ENCODE data around the gene SRPX2.
"Not testable (repeated sequence)": the region's sequence is repeated elsewhere in the genome, so short reads cannot be mapped to it uniquely, and the experiment has no call there.

Gene SRPX2

GRCh38 chrX:100696699-100697351 is 52.8 kb downstream of the SRPX2 start:
- DNase-seq (ENCODE audit: low read depth in 2 of 2, low spot score in 1 of 2), result no peak

- DNase-seq (ENCODE audit: low read depth in 2 of 2, low spot score in 1 of 2), result no peak
Measured at GRCh38 chrX:100698551-100698950, 54.6 kb downstream of the SRPX2 start.

- no peak for DNase-seq (ENCODE audit: low read depth in 2 of 2, low spot score in 1 of 2)
Measured at GRCh38 chrX:100700809-100701208, 56.8 kb downstream of the SRPX2 start.

- DNase-seq (ENCODE audit: low read depth in 2 of 2, low spot score in 1 of 2), result no peak
Measured at GRCh38 chrX:100704581-100705203, 60.7 kb downstream of the SRPX2 start.

- DNase-seq (ENCODE audit: low read depth in 2 of 2, low spot score in 1 of 2), result no peak
Measured at GRCh38 chrX:100710816-100711215, 66.8 kb downstream of the SRPX2 start.

- no peak for DNase-seq (ENCODE audit: low read depth in 2 of 2, low spot score in 1 of 2)
Measured at GRCh38 chrX:100717363-100717762, 73.4 kb downstream of the SRPX2 start.

GRCh38 chrX:100719139-100719538 is 75.1 kb downstream of the SRPX2 start:
- DNase-seq (ENCODE audit: low read depth in 2 of 2, low spot score in 1 of 2), result no peak

GRCh38 chrX:100720301-100720700 is 76.3 kb downstream of the SRPX2 start:
- no peak for DNase-seq (ENCODE audit: low read depth in 2 of 2, low spot score in 1 of 2)

- no peak for DNase-seq (ENCODE audit: low read depth in 2 of 2, low spot score in 1 of 2)
Measured at GRCh38 chrX:100721328-100721727, 77.3 kb downstream of the SRPX2 start.

GRCh38 chrX:100724006-100724405 is 80.0 kb downstream of the SRPX2 start:
- DNase-seq (ENCODE audit: low read depth in 2 of 2, low spot score in 1 of 2), result not testable (repeated sequence)
